HCT116 (cell line): ENCODE results near the gene TRIM66.

ENCODE experiments used
- CTCF ChIP-seq, 3 experiments: fragments of 200-600 bp in 1 of 3; sonication (generic) in 1 of 3; IDR thresholded peaks in 2 of 3; conservative IDR thresholded peaks in 1 of 3; 2 replicates each; pipeline ENCODE4 v1.5.1; 2012 to 2017; ENCODE audit warnings: low read depth in 2 of 3, low read length in 2 of 3, antibody characterized with exemption in 1 of 3, borderline replicate concordance in 1 of 3, control low read depth in 1 of 3, mild to moderate bottlenecking in 1 of 3, mixed read lengths in 1 of 3, mixed run types in 1 of 3, moderate library complexity in 1 of 3; ENCODE audit not compliant: insufficient read depth in 1 of 3
- EZH2 ChIP-seq: fragments of 200-600 bp; sonication (generic); IDR thresholded peaks from 2 replicates; pipeline ENCODE4 v1.6.1; 2017; ENCODE audit warnings: antibody characterized with exemption, mixed run types
- MAX ChIP-seq: IDR thresholded peaks from 2 replicates; pipeline ENCODE4 v1.6.1; 2012
- POLR2A ChIP-seq: IDR thresholded peaks from 2 replicates; pipeline ENCODE4 v1.7.0; 2011; ENCODE audit warnings: borderline replicate concordance; ENCODE audit not compliant: insufficient read depth, insufficient read length; ENCODE audit errors: extremely low read depth
- POLR2AphosphoS5 ChIP-seq: IDR thresholded peaks from 2 replicates; pipeline ENCODE4 v1.6.1; 2011; ENCODE audit warnings: mild to moderate bottlenecking, low read depth, low read length, moderate library complexity
- RAD21 ChIP-seq: IDR thresholded peaks from 2 replicates; pipeline ENCODE4 v1.6.1; 2012; ENCODE audit warnings: low read depth, mild to moderate bottlenecking
- TCF7L2 ChIP-seq: IDR thresholded peaks from 2 replicates; pipeline ENCODE4 v1.7.0; 2011; ENCODE audit warnings: borderline replicate concordance, inconsistent platforms; ENCODE audit not compliant: insufficient read depth, insufficient read length; ENCODE audit errors: extremely low read depth
- YY1 ChIP-seq: IDR thresholded peaks from 2 replicates; pipeline ENCODE4 v1.6.1; 2011; ENCODE audit warnings: low read length, low read depth, moderate library complexity, mild to moderate bottlenecking; ENCODE audit not compliant: insufficient replicate concordance; ENCODE audit errors: extremely low read depth
- ZFX ChIP-seq: fragments of 450-650 bp; IDR thresholded peaks from 2 replicates; pipeline ENCODE4 v1.6.1; 2017
- TF ChIP-seq, protein P1 (sequence below): IDR thresholded peaks from 2 replicates; pipeline ENCODE4 v1.6.1; 2012; ENCODE audit warnings: low read depth

DNA sequence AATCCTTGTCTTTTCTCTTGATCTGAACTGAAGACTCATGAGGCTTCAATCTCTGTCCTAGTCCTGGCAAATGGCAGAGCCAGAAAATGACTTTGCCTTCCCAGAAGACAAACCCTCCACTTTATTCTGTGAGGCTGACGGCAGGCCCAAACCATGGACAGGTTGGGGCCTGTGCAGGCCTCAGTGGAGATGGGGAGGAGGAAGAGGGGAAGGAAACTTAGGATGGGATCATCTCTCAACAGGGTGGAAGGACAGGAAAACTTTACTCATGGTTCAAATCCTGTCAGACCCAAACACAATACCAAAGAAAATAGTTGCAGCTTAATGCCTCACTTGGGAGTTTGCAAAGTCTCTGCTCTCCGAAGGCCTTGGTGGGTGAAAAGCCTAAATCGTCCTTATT is 10.0 kb upstream of the TRIM66 start:
- TF ChIP-seq CTCF (IDR thresholded peaks at IDR 0.05 in 2 of 3, conservative IDR thresholded peaks at IDR 0.05 in 1 of 3; ENCODE audit: borderline replicate concordance in 1 of 3, insufficient read depth in 1 of 3, low read depth in 2 of 3, low read length in 2 of 3) (no peak), ZFX (no peak), YY1 (no peak), TCF7L2 (no peak), POLR2AphosphoS5 (no peak), RAD21 (no peak), EZH2 (no peak), MAX (no peak), POLR2A (no peak)
- TF ChIP-seq, protein P1, sequence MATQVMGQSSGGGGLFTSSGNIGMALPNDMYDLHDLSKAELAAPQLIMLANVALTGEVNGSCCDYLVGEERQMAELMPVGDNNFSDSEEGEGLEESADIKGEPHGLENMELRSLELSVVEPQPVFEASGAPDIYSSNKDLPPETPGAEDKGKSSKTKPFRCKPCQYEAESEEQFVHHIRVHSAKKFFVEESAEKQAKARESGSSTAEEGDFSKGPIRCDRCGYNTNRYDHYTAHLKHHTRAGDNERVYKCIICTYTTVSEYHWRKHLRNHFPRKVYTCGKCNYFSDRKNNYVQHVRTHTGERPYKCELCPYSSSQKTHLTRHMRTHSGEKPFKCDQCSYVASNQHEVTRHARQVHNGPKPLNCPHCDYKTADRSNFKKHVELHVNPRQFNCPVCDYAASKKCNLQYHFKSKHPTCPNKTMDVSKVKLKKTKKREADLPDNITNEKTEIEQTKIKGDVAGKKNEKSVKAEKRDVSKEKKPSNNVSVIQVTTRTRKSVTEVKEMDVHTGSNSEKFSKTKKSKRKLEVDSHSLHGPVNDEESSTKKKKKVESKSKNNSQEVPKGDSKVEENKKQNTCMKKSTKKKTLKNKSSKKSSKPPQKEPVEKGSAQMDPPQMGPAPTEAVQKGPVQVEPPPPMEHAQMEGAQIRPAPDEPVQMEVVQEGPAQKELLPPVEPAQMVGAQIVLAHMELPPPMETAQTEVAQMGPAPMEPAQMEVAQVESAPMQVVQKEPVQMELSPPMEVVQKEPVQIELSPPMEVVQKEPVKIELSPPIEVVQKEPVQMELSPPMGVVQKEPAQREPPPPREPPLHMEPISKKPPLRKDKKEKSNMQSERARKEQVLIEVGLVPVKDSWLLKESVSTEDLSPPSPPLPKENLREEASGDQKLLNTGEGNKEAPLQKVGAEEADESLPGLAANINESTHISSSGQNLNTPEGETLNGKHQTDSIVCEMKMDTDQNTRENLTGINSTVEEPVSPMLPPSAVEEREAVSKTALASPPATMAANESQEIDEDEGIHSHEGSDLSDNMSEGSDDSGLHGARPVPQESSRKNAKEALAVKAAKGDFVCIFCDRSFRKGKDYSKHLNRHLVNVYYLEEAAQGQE: no peak
